ENCODE data around the gene PSMB7.

Gene PSMB7

DNA sequence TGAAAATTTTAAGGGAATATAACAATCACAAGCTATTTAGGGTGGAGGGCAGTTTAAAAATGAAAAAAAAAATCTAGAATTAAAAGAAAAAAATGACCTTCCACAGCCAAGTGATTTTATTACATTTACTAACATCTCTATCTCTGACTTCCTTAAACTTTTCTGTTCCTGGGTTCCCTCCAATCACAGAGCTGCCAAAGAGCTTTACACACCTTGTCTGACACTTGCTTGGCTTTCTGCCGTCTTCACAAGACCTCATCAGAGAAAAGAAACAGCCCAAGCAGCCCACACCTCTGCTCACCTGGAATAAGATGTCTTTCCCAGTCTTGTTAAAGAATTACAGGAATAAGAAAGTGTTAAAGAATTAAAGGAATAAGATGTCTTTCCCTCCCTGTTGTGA is 38.9 kb downstream of the PSMB7 start:
- Histone ChIP-seq H3K27ac (ENCODE audit: low read depth, low read length) (no peak overlapping the region), H3K79me2 (ENCODE audit: insufficient read depth, low read length) (peaks cover 8% of the 10 kb centered on the region; the same call in 1 of the 2 replicates), H2AFZ (ENCODE audit: low read depth, low read length, severe bottlenecking) (no peak overlapping the region), H3K9me2 (replicated peaks; ENCODE audit: insufficient read depth, low read length) (no peaks in the 10 kb centered on the region), H3K27me3 (ENCODE audit: low read length) (no peaks in the 10 kb centered on the region), H3F3A (ENCODE audit: insufficient read depth) (no peaks in the 10 kb centered on the region; the same call in 1 of the 2 replicates), H3K9ac (ENCODE audit: low read length) (no peak overlapping the region), H3K4me2 (ENCODE audit: low read depth, low read length, poor library complexity, severe bottlenecking) (no peak overlapping the region), H4K20me1 (ENCODE audit: low read depth, low read length) (no peaks in the 10 kb centered on the region), H3K9me3 (ENCODE audit: insufficient read depth, low read length) (peaks cover 4% of the 10 kb centered on the region; the same call in 1 of the 2 replicates), H3K4me3 (ENCODE audit: insufficient read depth, low read length, poor library complexity, severe bottlenecking) (no peak overlapping the region), H3K36me3 (ENCODE audit: low read length) (0 out of 2 replicates have a peak, but pooled peaks cover 3% of the 10 kb centered on the region)
- no peak for TF ChIP-seq EZH2phosphoT487 (conservative IDR thresholded peaks at IDR 0.05; ENCODE audit: low read length)
- TF ChIP-seq, protein P1, sequence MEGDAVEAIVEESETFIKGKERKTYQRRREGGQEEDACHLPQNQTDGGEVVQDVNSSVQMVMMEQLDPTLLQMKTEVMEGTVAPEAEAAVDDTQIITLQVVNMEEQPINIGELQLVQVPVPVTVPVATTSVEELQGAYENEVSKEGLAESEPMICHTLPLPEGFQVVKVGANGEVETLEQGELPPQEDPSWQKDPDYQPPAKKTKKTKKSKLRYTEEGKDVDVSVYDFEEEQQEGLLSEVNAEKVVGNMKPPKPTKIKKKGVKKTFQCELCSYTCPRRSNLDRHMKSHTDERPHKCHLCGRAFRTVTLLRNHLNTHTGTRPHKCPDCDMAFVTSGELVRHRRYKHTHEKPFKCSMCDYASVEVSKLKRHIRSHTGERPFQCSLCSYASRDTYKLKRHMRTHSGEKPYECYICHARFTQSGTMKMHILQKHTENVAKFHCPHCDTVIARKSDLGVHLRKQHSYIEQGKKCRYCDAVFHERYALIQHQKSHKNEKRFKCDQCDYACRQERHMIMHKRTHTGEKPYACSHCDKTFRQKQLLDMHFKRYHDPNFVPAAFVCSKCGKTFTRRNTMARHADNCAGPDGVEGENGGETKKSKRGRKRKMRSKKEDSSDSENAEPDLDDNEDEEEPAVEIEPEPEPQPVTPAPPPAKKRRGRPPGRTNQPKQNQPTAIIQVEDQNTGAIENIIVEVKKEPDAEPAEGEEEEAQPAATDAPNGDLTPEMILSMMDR (IDR thresholded peaks at IDR 0.05; ENCODE audit: insufficient read depth, low read length, poor library complexity, severe bottlenecking), result no peak

DNA sequence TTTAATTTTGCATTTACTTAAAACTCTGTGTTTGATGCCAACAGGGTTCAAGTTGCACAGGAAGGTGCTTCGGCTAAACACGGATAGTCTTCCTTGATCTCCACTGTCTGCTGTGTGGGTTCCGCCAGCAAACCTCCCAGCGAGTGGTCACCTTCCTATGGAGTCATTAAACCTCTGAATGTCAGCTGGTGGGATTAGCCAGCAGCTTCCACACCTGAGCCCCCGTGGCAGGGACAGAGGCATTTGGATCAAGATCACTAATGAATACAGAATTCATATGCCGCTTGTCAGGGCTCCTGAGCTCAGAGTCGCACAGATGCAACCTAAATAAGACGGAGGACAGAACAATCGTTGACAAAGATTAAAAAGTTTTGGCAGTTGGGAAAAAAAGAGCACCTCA is 39.5 kb downstream of the PSMB7 start:
- Histone ChIP-seq H4K20me1 (ENCODE audit: low read depth, low read length) (no peaks in the 10 kb centered on the region), H3K9me2 (replicated peaks; ENCODE audit: insufficient read depth, low read length) (no peaks in the 10 kb centered on the region), H3K36me3 (ENCODE audit: low read length) (0 out of 2 replicates have a peak, but pooled peaks cover 3% of the 10 kb centered on the region), H3K4me3 (ENCODE audit: insufficient read depth, low read length, poor library complexity, severe bottlenecking) (no peak overlapping the region), H3K27me3 (ENCODE audit: low read length) (no peaks in the 10 kb centered on the region), H2AFZ (ENCODE audit: low read depth, low read length, severe bottlenecking) (no peak overlapping the region), H3K9me3 (ENCODE audit: insufficient read depth, low read length) (peaks cover 4% of the 10 kb centered on the region; the same call in 1 of the 2 replicates), H3F3A (ENCODE audit: insufficient read depth) (no peaks in the 10 kb centered on the region; the same call in 1 of the 2 replicates), H3K9ac (ENCODE audit: low read length) (no peak overlapping the region), H3K4me2 (ENCODE audit: low read depth, low read length, poor library complexity, severe bottlenecking) (no peak overlapping the region), H3K27ac (ENCODE audit: low read depth, low read length) (no peak overlapping the region), H3K79me2 (ENCODE audit: insufficient read depth, low read length) (peaks cover 10% of the 10 kb centered on the region; the same call in 1 of the 2 replicates)
- no peak for TF ChIP-seq EZH2phosphoT487 (conservative IDR thresholded peaks at IDR 0.05; ENCODE audit: low read length)
- TF ChIP-seq, protein P1 (IDR thresholded peaks at IDR 0.05; ENCODE audit: insufficient read depth, low read length, poor library complexity, severe bottlenecking), result no peak

DNA sequence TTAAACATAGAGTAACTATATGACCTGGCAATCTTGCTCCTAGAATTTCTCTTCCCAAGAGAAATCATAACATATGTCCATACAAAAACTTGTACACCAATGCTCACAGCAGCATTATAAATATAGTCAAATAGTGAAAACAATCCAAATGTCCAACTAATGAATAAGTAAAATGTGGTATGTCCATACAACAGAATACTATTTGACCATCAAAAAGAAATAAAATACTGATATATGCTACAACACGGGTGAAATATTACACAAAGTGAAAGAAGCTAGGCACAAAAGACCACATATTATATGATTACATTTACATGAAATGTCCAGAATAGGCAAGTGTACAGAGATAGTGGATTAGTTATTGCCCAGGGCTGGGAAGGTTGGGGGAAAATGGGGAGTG is 41.4 kb downstream of the PSMB7 start:
- Histone ChIP-seq H3F3A (ENCODE audit: insufficient read depth) (no peaks in the 10 kb centered on the region; the same call in 1 of the 2 replicates), H3K9me2 (replicated peaks; ENCODE audit: insufficient read depth, low read length) (no peaks in the 10 kb centered on the region), H3K36me3 (ENCODE audit: low read length) (0 out of 2 replicates have a peak, but pooled peaks cover 3% of the 10 kb centered on the region), H2AFZ (ENCODE audit: low read depth, low read length, severe bottlenecking) (no peak overlapping the region), H3K9me3 (ENCODE audit: insufficient read depth, low read length) (peaks cover 4% of the 10 kb centered on the region; the same call in 1 of the 2 replicates), H3K27me3 (ENCODE audit: low read length) (no peaks in the 10 kb centered on the region), H4K20me1 (ENCODE audit: low read depth, low read length) (no peaks in the 10 kb centered on the region), H3K79me2 (ENCODE audit: insufficient read depth, low read length) (peaks cover 20% of the 10 kb centered on the region; the same call in 1 of the 2 replicates), H3K4me2 (ENCODE audit: low read depth, low read length, poor library complexity, severe bottlenecking) (no peak overlapping the region), H3K9ac (ENCODE audit: low read length) (no peak overlapping the region), H3K27ac (ENCODE audit: low read depth, low read length) (no peak overlapping the region), H3K4me3 (ENCODE audit: insufficient read depth, low read length, poor library complexity, severe bottlenecking) (no peak overlapping the region)
- TF ChIP-seq, protein P1 (IDR thresholded peaks at IDR 0.05; ENCODE audit: insufficient read depth, low read length, poor library complexity, severe bottlenecking), result no peak
- no peak for TF ChIP-seq EZH2phosphoT487 (conservative IDR thresholded peaks at IDR 0.05; ENCODE audit: low read length)
